Activated T-helper 1 cell treated with anti-CD3 and anti-CD28 coated beads, Interleukin-12 subunit alpha, Interleukin-12 subunit beta, Interleukin-2, Interleukin-4 antibody, amounts not matched to agents 30 ng/mL and 10 ng/mL and 1 ng/mL, durations not matched to agents 14 hours and 24 hours and 36 hours (primary cell): ENCODE data around the gene PIEZO1. TPM values are rescaled to one million over a fixed set of nuclear protein-coding genes. Genes with fewer than 3 reads are reported as not detected.
"Not testable (repeated sequence)": the region's sequence is repeated elsewhere in the genome, so short reads cannot be mapped to it uniquely, and the experiment has no call there.

Experiments used
- DNase-seq: peaks from one replicate; pipeline ENCODE4 v3.0.0; 2021; ENCODE audit warnings: low spot score
- H3K27ac Mint-ChIP-seq: one replicate; pipeline ENCODE4 v1.8.0; 2021; ENCODE audit warnings: mild to moderate bottlenecking, mixed read lengths
- H3K27me3 Mint-ChIP-seq: one replicate; pipeline ENCODE4 v1.8.0; 2022; ENCODE audit warnings: mild to moderate bottlenecking, moderate library complexity, mixed read lengths; ENCODE audit not compliant: insufficient read depth
- H3K36me3 Mint-ChIP-seq: one replicate; pipeline ENCODE4 v1.8.0; 2021; ENCODE audit warnings: low read depth, mixed read lengths
- H3K4me1 Mint-ChIP-seq: one replicate; pipeline ENCODE4 v1.8.0; 2021; ENCODE audit warnings: low read depth, mixed read lengths
- H3K4me3 Mint-ChIP-seq: one replicate; pipeline ENCODE4 v1.8.0; 2021; ENCODE audit warnings: mild to moderate bottlenecking, moderate library complexity, mixed read lengths
- H3K9me3 Mint-ChIP-seq: one replicate; pipeline ENCODE4 v1.8.0; 2021; ENCODE audit warnings: mixed read lengths
- intact Hi-C: fragments of 100-400 bp; cut with micrococcal nuclease; formaldehyde crosslinking; loops from one replicate; pipeline ENCODE4 v1.15.1; 2024
- total RNA-seq: library from RNA; stranded (reverse); gene quantifications from 2 replicates; pipeline ENCODE4 v1.2.3, GENCODE V29; 2022

The PIEZO1 gene
- total RNA-seq, 1 donor from 2014 or later, result 217 TPM

- intact Hi-C loops, result loop anchor here (10.0 kb wide), 1 partner anchor 1285 kb away; the partner anchor contains the start of gene FBXO31
- H3K27ac Mint-ChIP-seq, H3K4me3 Mint-ChIP-seq, DNase-seq, H3K27me3 Mint-ChIP-seq, H3K4me1 Mint-ChIP-seq, H3K9me3 Mint-ChIP-seq: not testable (repeated sequence)
- H3K36me3 Mint-ChIP-seq, result peaks cover 11% of the 10 kb centered on the region
These were observed 115.5 kb downstream of the PIEZO1 start for GRCh38 chr16:88669493-88669892.

GRCh38 chr16:88667461-88667860 is 117.6 kb downstream of the PIEZO1 start:
- Mint-ChIP-seq H3K27ac (no peak overlapping the region), H3K9me3 (no peaks in the 10 kb centered on the region), H3K36me3 (peaks cover 8% of the 10 kb centered on the region), H3K27me3 (no peaks in the 10 kb centered on the region), H3K4me3 (no peak overlapping the region), H3K4me1 (peaks cover 6% of the 10 kb centered on the region)
- no peak for DNase-seq
- intact Hi-C loops, result loop anchor here (10.0 kb wide), 1 partner anchor 1283 kb away; the partner anchor contains the start of gene FBXO31

- Mint-ChIP-seq H3K4me1 (peaks cover 20% of the 10 kb centered on the region), H3K27me3 (no peaks in the 10 kb centered on the region), H3K4me3 (no peak overlapping the region), H3K27ac (no peak overlapping the region), H3K9me3 (no peaks in the 10 kb centered on the region), H3K36me3 (peaks cover 8% of the 10 kb centered on the region)
- intact Hi-C loops, result loop anchor here (10.0 kb wide), 1 partner anchor 1281 kb away; the partner anchor contains the start of gene FBXO31
- no peak for DNase-seq
These were observed 119.5 kb downstream of the PIEZO1 start for GRCh38 chr16:88665570-88665969.

Other genes starting within 250 kb of the PIEZO1 start
- gene ZC3H18, start 214.8 kb downstream of the PIEZO1 start, total RNA-seq, result 115 and 116 TPM in 2 replicates
- not detected in 2 replicates for gene IL17C, start 146.6 kb downstream of the PIEZO1 start, total RNA-seq
- 218 and 219 TPM in 2 replicates for gene CYBA, start 134.2 kb downstream of the PIEZO1 start, total RNA-seq
- gene MVD, start 122.1 kb downstream of the PIEZO1 start, total RNA-seq, result 88.8 and 90.0 TPM in 2 replicates
- gene SNAI3, start 98.7 kb downstream of the PIEZO1 start, total RNA-seq, result 1.8 and 2.4 TPM in 2 replicates
- gene RNF166, start 78.8 kb downstream of the PIEZO1 start, total RNA-seq, result 42.4 and 45.0 TPM in 2 replicates
- gene CTU2, start 78.7 kb downstream of the PIEZO1 start, total RNA-seq, result 66.3 and 74.7 TPM in 2 replicates
- gene CDT1, start 18.6 kb upstream of the PIEZO1 start, total RNA-seq, result 95.4 and 97.3 TPM in 2 replicates
- gene APRT, start 26.7 kb upstream of the PIEZO1 start, total RNA-seq, result 301 and 303 TPM in 2 replicates
- gene GALNS, start 71.7 kb upstream of the PIEZO1 start, total RNA-seq, result 21.9 and 23.8 TPM in 2 replicates
- gene TRAPPC2L, start 71.9 kb upstream of the PIEZO1 start, total RNA-seq, result 63.1 and 65.4 TPM in 2 replicates
- not detected in 2 replicates for gene PABPN1L, start 81.4 kb upstream of the PIEZO1 start, total RNA-seq
- 0.05 TPM in 1 of 2 replicates, not detected in the other for gene CBFA2T3, start 192.0 kb upstream of the PIEZO1 start, total RNA-seq